HepG2 (cell line): Measurements from ENCODE around the gene SLC35B2. TPM values are rescaled to one million over a fixed set of nuclear protein-coding genes. Genes with fewer than 3 reads are reported as not detected.

ENCODE experiments used
- DR1 ChIP-seq: sonication (generic); formaldehyde crosslinking; IDR thresholded peaks from 2 replicates; pipeline ENCODE4 v1.8.0; 2021; ENCODE audit warnings: mild to moderate bottlenecking, missing genetic modification reagents, inconsistent platforms
- ELF3 ChIP-seq: IDR thresholded peaks from 2 replicates; pipeline ENCODE4 v1.6.1; 2016; ENCODE audit warnings: missing genetic modification reagents, missing compliant biosample characterization
- ETS1 ChIP-seq: sonication (generic); formaldehyde crosslinking; IDR thresholded peaks from 2 replicates; pipeline ENCODE4 v1.4.0; 2020; ENCODE audit warnings: missing genetic modification reagents
- HNRNPLL ChIP-seq: fragments of 200-400 bp; formaldehyde crosslinking; IDR thresholded peaks from 2 replicates; pipeline ENCODE4 v1.6.1; 2017; ENCODE audit warnings: mild to moderate bottlenecking, low read depth, low read length; ENCODE audit not compliant: poor library complexity, severe bottlenecking
- HOXA7 ChIP-seq: sonication (generic); formaldehyde crosslinking; IDR thresholded peaks from 2 replicates; pipeline ENCODE4 v1.8.1; 2022; ENCODE audit warnings: mild to moderate bottlenecking, missing genetic modification reagents, moderate library complexity
- MNT ChIP-seq: fragments of 450-650 bp; IDR thresholded peaks from 2 replicates; pipeline ENCODE4 v1.6.1; 2016
- RORA ChIP-seq: sonication (generic); formaldehyde crosslinking; IDR thresholded peaks from 2 replicates; pipeline ENCODE4 v1.5.0; 2020; ENCODE audit warnings: mild to moderate bottlenecking, missing genetic modification reagents, moderate library complexity
- SUZ12 ChIP-seq: fragments of 150-350 bp; IDR thresholded peaks from 2 replicates; pipeline ENCODE4 v1.6.1; 2014; ENCODE audit warnings: low read depth, low read length
- ZBTB20 ChIP-seq: sonication (generic); formaldehyde crosslinking; IDR thresholded peaks from 2 replicates; pipeline ENCODE4 v1.8.1; 2023; ENCODE audit warnings: missing genetic modification reagents, low read depth, mild to moderate bottlenecking, borderline replicate concordance
- ZNF12 ChIP-seq: sonication (generic); formaldehyde crosslinking; IDR thresholded peaks from 2 replicates; pipeline ENCODE4 v1.5.0; 2020; ENCODE audit warnings: missing genetic modification reagents
- ZNF136 ChIP-seq: sonication (generic); formaldehyde crosslinking; IDR thresholded peaks from 2 replicates; pipeline ENCODE4 v1.8.1; 2022; ENCODE audit warnings: low read depth, mild to moderate bottlenecking, moderate library complexity, missing genetic modification reagents
- ZNF224 ChIP-seq: sonication (generic); formaldehyde crosslinking; IDR thresholded peaks from 2 replicates; pipeline ENCODE4 v1.5.0; 2020; ENCODE audit warnings: mild to moderate bottlenecking, missing genetic modification reagents
- ZNF253 ChIP-seq: sonication (generic); formaldehyde crosslinking; IDR thresholded peaks from 2 replicates; pipeline ENCODE4 v1.8.0; 2022; ENCODE audit warnings: mild to moderate bottlenecking, missing genetic modification reagents, borderline replicate concordance
- ZNF512B ChIP-seq: sonication (generic); formaldehyde crosslinking; IDR thresholded peaks from 2 replicates; pipeline ENCODE4 v1.5.1; 2020; ENCODE audit warnings: missing genetic modification reagents, mild to moderate bottlenecking, borderline replicate concordance
- polyA plus RNA-seq, 8 experiments: library from polyadenylated mRNA; depleted of rRNA in 3 of 8; stranded (reverse) in 7 of 8; unstranded in 1 of 8; fragments of >200 nt; fragmentation: Illumina TruSeq in 4 of 8; extraction: Trizol in 4 of 8; gene quantifications; 2 replicates each; pipeline versions ENCODE4 v1.2.1 to v1.2.3, GENCODE V29; 2011 to 2016; ENCODE audit warnings: low read depth in 4 of 8, missing spikeins in 1 of 8, mixed read lengths in 1 of 8; ENCODE audit not compliant: insufficient read depth in 1 of 8
- total RNA-seq, 5 experiments: library from RNA; depleted of rRNA; stranded (reverse); fragments of >200 nt; fragmentation: Illumina TruSeq; extraction: Trizol; gene quantifications; 2 replicates each; pipeline ENCODE4 v1.2.3, GENCODE V29; 2016; ENCODE audit warnings: low read depth in 1 of 5
- TF ChIP-seq, protein P1 (sequence below): sonication (generic); formaldehyde crosslinking; IDR thresholded peaks from 2 replicates; pipeline ENCODE4 v1.5.0; 2020; ENCODE audit warnings: missing genetic modification reagents
- TF ChIP-seq, protein P2 (sequence below): sonication (generic); formaldehyde crosslinking; IDR thresholded peaks from 2 replicates; pipeline ENCODE4 v1.4.0; 2020; ENCODE audit warnings: missing genetic modification reagents, borderline replicate concordance
- TF ChIP-seq, protein P3 (sequence below): sonication (generic); formaldehyde crosslinking; IDR thresholded peaks from 2 replicates; pipeline ENCODE4 v1.8.0; 2022; ENCODE audit warnings: mild to moderate bottlenecking, missing genetic modification reagents, moderate library complexity

SLC35B2 gene
- total and polyA plus RNA-seq, 2 of the 13 experiments (the other 11 are each of a cell fraction or from before 2014, with no cell fraction given) = 61.1 to 148 TPM

DNA sequence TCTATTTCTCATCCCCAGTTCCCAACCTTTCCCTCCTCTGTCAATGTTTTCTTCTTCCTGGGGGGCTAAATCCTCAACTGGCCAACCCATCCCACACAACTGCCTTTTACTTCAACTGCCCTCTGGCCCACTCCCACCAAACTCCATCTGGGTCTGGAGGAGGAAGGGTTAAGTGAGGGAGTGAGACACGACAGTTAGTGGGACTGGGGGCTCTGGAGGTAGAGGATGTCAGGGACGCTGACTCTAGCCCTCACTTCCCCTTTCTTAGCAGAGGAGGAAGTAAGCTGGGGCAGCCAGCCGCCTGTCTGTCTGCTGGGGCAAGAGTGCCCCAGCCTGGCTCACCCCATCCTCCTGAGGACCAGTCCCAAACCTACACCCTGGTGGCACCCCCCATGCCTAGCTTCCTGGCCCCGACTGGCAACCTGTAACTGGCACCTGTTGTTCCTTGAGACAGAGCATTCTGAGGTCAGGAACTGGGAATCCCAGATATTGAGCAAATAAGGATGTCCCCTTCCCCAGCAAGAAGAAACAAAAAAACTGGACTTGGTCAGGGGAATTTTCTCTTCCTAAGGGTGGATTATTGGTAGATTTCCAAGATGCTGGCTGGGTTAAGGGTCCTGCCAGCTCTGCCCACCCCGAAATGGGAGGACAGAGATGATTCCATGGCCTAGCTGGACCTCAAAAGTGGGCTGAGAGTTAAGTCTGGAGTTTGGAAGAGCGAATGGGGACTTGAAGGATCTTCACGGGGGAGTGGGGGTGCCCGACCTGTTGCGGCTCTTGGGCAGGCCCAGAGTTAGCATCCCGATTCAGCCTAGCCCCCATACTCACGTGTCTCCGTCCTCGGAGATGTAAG is 7.1 kb upstream of the SLC35B2 start (continued):
- TF ChIP-seq RORA (no peak), ZNF253 (CRISPR knock-in tag) (0 out of 2 replicates have a peak, but pooled peaks have one; percentile 14), HOXA7 (CRISPR knock-in tag) (no peak), DR1 (CRISPR knock-in tag) (no peak), SUZ12 (no peak), ETS1 (no peak), ZNF512B (CRISPR knock-in tag) (no peak), ZNF224 (CRISPR knock-in tag) (no peak), ZBTB20 (CRISPR knock-in tag) (no peak), ZNF136 (CRISPR knock-in tag) (no peak), MNT (no peak; the same call in 1 of the 2 replicates), ZNF12 (CRISPR knock-in tag) (no peak), ELF3 (CRISPR knock-in tag) (0 out of 2 replicates have a peak, but pooled peaks have one; percentile 24), HNRNPLL (no peak)
- TF ChIP-seq, protein P1, sequence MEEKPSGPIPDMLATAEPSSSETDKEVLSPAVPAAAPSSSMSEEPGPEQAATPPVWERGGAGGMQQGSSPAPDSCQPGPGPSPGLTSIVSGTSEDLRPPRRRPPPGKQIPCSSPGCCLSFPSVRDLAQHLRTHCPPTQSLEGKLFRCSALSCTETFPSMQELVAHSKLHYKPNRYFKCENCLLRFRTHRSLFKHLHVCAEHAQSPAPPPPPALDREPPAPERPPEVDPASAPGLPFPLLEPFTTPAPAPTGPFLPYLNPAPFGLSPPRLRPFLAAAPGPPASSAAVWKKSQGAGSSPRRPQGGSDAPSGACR (CRISPR knock-in tag) = no peak
- TF ChIP-seq, protein P2, sequence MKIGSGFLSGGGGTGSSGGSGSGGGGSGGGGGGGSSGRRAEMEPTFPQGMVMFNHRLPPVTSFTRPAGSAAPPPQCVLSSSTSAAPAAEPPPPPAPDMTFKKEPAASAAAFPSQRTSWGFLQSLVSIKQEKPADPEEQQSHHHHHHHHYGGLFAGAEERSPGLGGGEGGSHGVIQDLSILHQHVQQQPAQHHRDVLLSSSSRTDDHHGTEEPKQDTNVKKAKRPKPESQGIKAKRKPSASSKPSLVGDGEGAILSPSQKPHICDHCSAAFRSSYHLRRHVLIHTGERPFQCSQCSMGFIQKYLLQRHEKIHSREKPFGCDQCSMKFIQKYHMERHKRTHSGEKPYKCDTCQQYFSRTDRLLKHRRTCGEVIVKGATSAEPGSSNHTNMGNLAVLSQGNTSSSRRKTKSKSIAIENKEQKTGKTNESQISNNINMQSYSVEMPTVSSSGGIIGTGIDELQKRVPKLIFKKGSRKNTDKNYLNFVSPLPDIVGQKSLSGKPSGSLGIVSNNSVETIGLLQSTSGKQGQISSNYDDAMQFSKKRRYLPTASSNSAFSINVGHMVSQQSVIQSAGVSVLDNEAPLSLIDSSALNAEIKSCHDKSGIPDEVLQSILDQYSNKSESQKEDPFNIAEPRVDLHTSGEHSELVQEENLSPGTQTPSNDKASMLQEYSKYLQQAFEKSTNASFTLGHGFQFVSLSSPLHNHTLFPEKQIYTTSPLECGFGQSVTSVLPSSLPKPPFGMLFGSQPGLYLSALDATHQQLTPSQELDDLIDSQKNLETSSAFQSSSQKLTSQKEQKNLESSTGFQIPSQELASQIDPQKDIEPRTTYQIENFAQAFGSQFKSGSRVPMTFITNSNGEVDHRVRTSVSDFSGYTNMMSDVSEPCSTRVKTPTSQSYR (CRISPR knock-in tag) = 0 out of 2 replicates have a peak, but pooled peaks have one; percentile 3
- TF ChIP-seq, protein P3, sequence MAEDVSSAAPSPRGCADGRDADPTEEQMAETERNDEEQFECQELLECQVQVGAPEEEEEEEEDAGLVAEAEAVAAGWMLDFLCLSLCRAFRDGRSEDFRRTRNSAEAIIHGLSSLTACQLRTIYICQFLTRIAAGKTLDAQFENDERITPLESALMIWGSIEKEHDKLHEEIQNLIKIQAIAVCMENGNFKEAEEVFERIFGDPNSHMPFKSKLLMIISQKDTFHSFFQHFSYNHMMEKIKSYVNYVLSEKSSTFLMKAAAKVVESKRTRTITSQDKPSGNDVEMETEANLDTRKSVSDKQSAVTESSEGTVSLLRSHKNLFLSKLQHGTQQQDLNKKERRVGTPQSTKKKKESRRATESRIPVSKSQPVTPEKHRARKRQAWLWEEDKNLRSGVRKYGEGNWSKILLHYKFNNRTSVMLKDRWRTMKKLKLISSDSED = no peak; the same call in 1 of the 2 replicates
